Heart right ventricle (tissue), 16 donors: ENCODE results near the gene RMND5B. TPM values are rescaled to one million over a fixed set of nuclear protein-coding genes. Genes with fewer than 3 reads are reported as not detected.
"Not testable (repeated sequence)": the region's sequence is repeated elsewhere in the genome, so short reads cannot be mapped to it uniquely, and the experiment has no call there.

ENCODE experiments used
- ATAC-seq, 8 donors: fragments of 200-7000 bp; cut with Tn5 transposase; one replicate each; pipeline ENCODE4 v1.9.1; 2020; ENCODE audit warnings: mild to moderate bottlenecking in 8 of 8, moderate library complexity in 8 of 8, moderate number of reproducible peaks in 1 of 8
- DNase-seq, 2 donors: peaks; one replicate each; pipeline ENCODE4 v3.0.0-alpha.2; 2020
- H3K27ac ChIP-seq, 10 donors: fragments of 200-600 bp; sonication (generic) in 2 of 10; one replicate each; pipeline versions ENCODE4 v1.5.0 to v1.8.0; 2020 to 2022; ENCODE audit warnings: mild to moderate bottlenecking in 3 of 10
- H3K27me3 ChIP-seq, 7 donors: fragments of 200-600 bp; one replicate each; pipeline ENCODE4 v1.8.0; 2021 to 2022; ENCODE audit warnings: mild to moderate bottlenecking in 2 of 7
- H3K36me3 ChIP-seq, 9 donors: fragments of 200-600 bp; sonication (generic) in 1 of 9; one replicate each; pipeline versions ENCODE4 v1.5.0 to v1.8.0; 2020 to 2022; ENCODE audit warnings: mild to moderate bottlenecking in 2 of 9
- H3K4me1 ChIP-seq, 9 donors: fragments of 200-600 bp; sonication (generic) in 1 of 9; one replicate each; pipeline versions ENCODE4 v1.5.0 to v1.8.0; 2020 to 2022; ENCODE audit warnings: mild to moderate bottlenecking in 4 of 9
- H3K4me3 ChIP-seq, 10 donors: fragments of 200-600 bp; sonication (generic) in 2 of 10; one replicate each; pipeline versions ENCODE4 v1.5.0 to v1.8.0; 2020 to 2022; ENCODE audit warnings: mild to moderate bottlenecking in 7 of 10, moderate library complexity in 2 of 10
- H3K9me3 ChIP-seq, 11 donors: fragments of 200-600 bp in 10 of 11; sonication (generic) in 2 of 11; one replicate each; pipeline versions ENCODE4 v1.5.0 to v1.8.0; 2013 to 2022; ENCODE audit warnings: mild to moderate bottlenecking in 2 of 11, control low read depth in 1 of 11, moderate library complexity in 1 of 11
- WGBS, 2 donors: extraction: QIAGEN DNeasy Blood & Tissue Kit; methylation state at CpG; one replicate each; pipeline ENCODE4 v1.1.7; 2013; ENCODE audit warnings: inconsistent platforms in 1 of 2; 5-methylcytosine and 5-hydroxymethylcytosine counted together
- intact Hi-C, 10 donors: fragments of 100-400 bp; cut with DNase I; formaldehyde crosslinking; loops; one replicate each; pipeline versions ENCODE4 v1.11.1 to v1.14.2; 2022
- polyA plus RNA-seq, 2 donors: library from polyadenylated mRNA; stranded (reverse); fragments of 200-250 nt; gene quantifications; one replicate each; pipeline ENCODE4 v1.2.3, GENCODE V29; 2013
- total RNA-seq, 10 donors: library from RNA; stranded (reverse); fragmentation: NEBNext Ultra II Directional in 3 of 10; extraction: Animal tissue kit (Norgen Biotek cat#: 25700) in 3 of 10; gene quantifications; one replicate each; pipeline versions ENCODE4 v1.2.1 to v1.2.4, GENCODE V29; 2021 to 2023
- TF ChIP-seq, protein P1 (sequence below), 9 donors: fragments of 200-600 bp; sonication (generic) in 2 of 9; IDR thresholded peaks; one replicate each; pipeline versions ENCODE4 v1.5.0 to v1.8.0; 2021 to 2022; ENCODE audit warnings: antibody characterized with exemption in 9 of 9, mild to moderate bottlenecking in 5 of 9, moderate library complexity in 1 of 9
- donor health status: Arrhythmogenic right ventricular cardiomyopathy.
- donor health status: ischemic (EF 13 %, LVEDD 7.1; RV severe dilation, severe dysfunction).
- donor health status: healthy with polysubstance abuse.
- donor health status: DM: no; HTN: yes; CAD: no.
- donor health status: DM: no; HTN: no; CAD: no.
- donor health status: ischemic (EF 25% LVEDD 6.9; RV normal size, moderate dysfunction).
- donor health status: ischemic (EF 25% LVEDD 5.7; RV mildly dilated, moderate dysfunction).
- donor health status: healthy.
- donor health status: DM: yes; HTN: yes; CAD: no.
- donor health status: Ischemic cardiomyopathy.
- donor health status: ischemic (EF 35%, LVEDD 5.7; RV mildly dilated, moderate dysfunction).
- donor health status: nonischemic (EF 11% LVEDD 7.7; RV severe dilation, severe dysfunction).
- donor health status: DM: yes; HTN: yes; CAD: no.
- donor health status: PGD.
- donor health status: ischemic (EF 29% LVEDD 5.4; RV normal size, mild dysfunction).
- donor health status: nonischemic (EF 23%, LVEDD 6.1; RV moderate dilation, normal function).

RMND5B gene
- total and polyA plus RNA-seq, 12 donors = 29.1 to 38.5 (median 32.8) TPM

- H3K36me3 ChIP-seq = no peaks in the 10 kb centered on the region
- H3K9me3 ChIP-seq = no peaks in the 10 kb centered on the region
- peak in 3 of 8 donors; percentile 34 to 51 (median 50) for ATAC-seq
- no peak overlapping the region for H3K4me3 ChIP-seq
- TF ChIP-seq, protein P1, sequence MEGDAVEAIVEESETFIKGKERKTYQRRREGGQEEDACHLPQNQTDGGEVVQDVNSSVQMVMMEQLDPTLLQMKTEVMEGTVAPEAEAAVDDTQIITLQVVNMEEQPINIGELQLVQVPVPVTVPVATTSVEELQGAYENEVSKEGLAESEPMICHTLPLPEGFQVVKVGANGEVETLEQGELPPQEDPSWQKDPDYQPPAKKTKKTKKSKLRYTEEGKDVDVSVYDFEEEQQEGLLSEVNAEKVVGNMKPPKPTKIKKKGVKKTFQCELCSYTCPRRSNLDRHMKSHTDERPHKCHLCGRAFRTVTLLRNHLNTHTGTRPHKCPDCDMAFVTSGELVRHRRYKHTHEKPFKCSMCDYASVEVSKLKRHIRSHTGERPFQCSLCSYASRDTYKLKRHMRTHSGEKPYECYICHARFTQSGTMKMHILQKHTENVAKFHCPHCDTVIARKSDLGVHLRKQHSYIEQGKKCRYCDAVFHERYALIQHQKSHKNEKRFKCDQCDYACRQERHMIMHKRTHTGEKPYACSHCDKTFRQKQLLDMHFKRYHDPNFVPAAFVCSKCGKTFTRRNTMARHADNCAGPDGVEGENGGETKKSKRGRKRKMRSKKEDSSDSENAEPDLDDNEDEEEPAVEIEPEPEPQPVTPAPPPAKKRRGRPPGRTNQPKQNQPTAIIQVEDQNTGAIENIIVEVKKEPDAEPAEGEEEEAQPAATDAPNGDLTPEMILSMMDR (IDR thresholded peaks at IDR 0.05) = peak in 7 of 9 donors; percentile 32 to 46 (median 40)
- DNase-seq = no peak
- intact Hi-C loops = no loop called here
- H3K27ac ChIP-seq = no peak overlapping the region
- WGBS, 2 donors = 81 to 83% methylated on average over 8 of the region's 8 CpGs
- H3K4me1 ChIP-seq = peaks cover 0 to 10% (median 0%) of the 10 kb centered on the region in 9 donors
- H3K27me3 ChIP-seq = peaks cover 0 to 25% (median 16%) of the 10 kb centered on the region in 7 donors
Observed at GRCh38 chr5:178196986-178197385, 66.2 kb downstream of the RMND5B start.

DNA sequence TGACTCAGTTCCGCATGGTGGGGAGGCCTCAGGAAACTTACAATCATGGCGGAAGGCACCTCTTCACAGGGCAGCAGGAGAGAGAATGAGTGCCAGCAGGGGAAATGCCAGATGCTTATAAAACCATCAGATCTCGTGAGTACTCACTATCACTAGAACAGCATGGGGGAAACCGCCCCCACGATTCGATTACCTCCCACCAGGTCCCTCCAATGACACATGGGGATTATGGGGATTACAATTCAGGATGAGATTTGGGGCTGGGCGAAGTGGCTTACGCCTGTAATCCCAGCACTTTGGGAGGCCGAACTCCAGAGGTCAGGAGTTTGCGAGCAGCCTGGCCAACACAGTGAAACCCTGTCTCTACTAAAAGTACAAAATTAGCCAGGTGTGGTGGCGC lies 67.3 kb downstream of the RMND5B start:
- DNase-seq, H3K4me3 ChIP-seq, H3K27ac ChIP-seq, H3K36me3 ChIP-seq, ATAC-seq, intact Hi-C loops, H3K9me3 ChIP-seq: not testable (repeated sequence)
- peaks cover 0 to 12% (median 0%) of the 10 kb centered on the region in 9 donors for H3K4me1 ChIP-seq
- peaks cover 0 to 21% (median 12%) of the 10 kb centered on the region in 7 donors for H3K27me3 ChIP-seq
- 71 to 81% methylated on average over 11 of the region's 11 CpGs for WGBS, 2 donors

DNA sequence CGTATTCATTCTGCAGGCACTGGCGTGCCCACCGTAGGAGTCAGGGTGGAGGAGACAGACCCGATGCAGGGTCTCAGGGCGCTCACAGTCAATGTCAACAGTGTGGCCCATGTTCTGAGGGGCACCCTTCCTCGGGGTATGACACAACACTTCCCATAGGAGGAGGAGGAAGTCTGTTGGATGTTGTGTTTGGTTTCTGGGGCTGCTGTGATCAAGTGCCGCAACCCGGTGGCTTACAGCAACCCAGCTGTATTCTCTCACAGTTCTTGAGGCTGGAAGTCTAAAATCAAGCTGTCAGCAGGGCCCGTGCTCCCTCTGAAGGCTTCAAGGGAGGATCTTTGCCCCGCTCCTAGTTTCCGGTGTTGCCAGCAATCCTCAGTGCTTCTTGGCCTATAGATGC lies 67.9 kb downstream of the RMND5B start:
- Histone ChIP-seq H3K9me3 (no peaks in the 10 kb centered on the region), H3K4me1 (peaks cover 0 to 14% (median 1%) of the 10 kb centered on the region in 9 donors), H3K27me3 (peaks cover 0 to 16% (median 10%) of the 10 kb centered on the region in 7 donors), H3K27ac (no peak overlapping the region), H3K36me3 (no peaks in the 10 kb centered on the region), H3K4me3 (no peak overlapping the region)
- ATAC-seq = no peak
- intact Hi-C loops = no loop called here
- WGBS, 2 donors = 77 to 78% methylated on average over 11 of the region's 11 CpGs
- TF ChIP-seq, protein P1 (IDR thresholded peaks at IDR 0.05) = no peak
- no peak for DNase-seq

GRCh38 chr5:178199581-178200434 lies 69.0 kb downstream of the RMND5B start:
- WGBS, 2 donors = 82% methylated on average over 12 of the region's 12 CpGs

More at GRCh38 chr5:178199581-178200434, 69.0 kb downstream of the RMND5B start:
- Histone ChIP-seq H3K27ac (no peak overlapping the region), H3K4me1 (peaks cover 0 to 9% (median 3%) of the 10 kb centered on the region in 9 donors), H3K36me3 (no peaks in the 10 kb centered on the region), H3K27me3 (peaks cover 0 to 5% (median 0%) of the 10 kb centered on the region in 7 donors), H3K4me3 (no peak overlapping the region), H3K9me3 (no peaks in the 10 kb centered on the region)
- TF ChIP-seq, protein P1 (IDR thresholded peaks at IDR 0.05) = no peak
- DNase-seq = no peak
- ATAC-seq = no peak
- intact Hi-C loops = no loop called here

Other genes with a start within 250 kb of the RMND5B start
- not detected for gene PROP1, start 134.8 kb upstream of the RMND5B start, total RNA-seq
- gene PROP1, start 134.8 kb upstream of the RMND5B start, polyA plus RNA-seq = not detected
- 1 to 10 TPM; 1.1 to 5.5 (median 2.5) TPM for gene N4BP3, start 17.5 kb upstream of the RMND5B start, total RNA-seq
- gene N4BP3, start 17.5 kb upstream of the RMND5B start, polyA plus RNA-seq = 1 to 10 TPM; 2.9 to 3.4 TPM
- gene NHP2, start 22.9 kb downstream of the RMND5B start, total RNA-seq = 10 to 100 TPM; 66.7 to 95.8 (median 74.5) TPM
- 100 to 1,000 TPM in 1 of 2 donors, 10 to 100 TPM in 1; 59.8 to 272 TPM for gene NHP2, start 22.9 kb downstream of the RMND5B start, polyA plus RNA-seq
- gene GMCL2, start 56.4 kb downstream of the RMND5B start, total RNA-seq = not detected
- not detected for gene GMCL2, start 56.4 kb downstream of the RMND5B start, polyA plus RNA-seq
- 100 to 1,000 TPM in 2 of 10 donors, 10 to 100 TPM in 8; 70.8 to 132 (median 81.4) TPM for gene HNRNPAB, start 73.5 kb downstream of the RMND5B start, total RNA-seq
- 100 to 1,000 TPM in 1 of 2 donors, 10 to 100 TPM in 1; 84.6 to 140 TPM for gene HNRNPAB, start 73.5 kb downstream of the RMND5B start, polyA plus RNA-seq
- gene PHYKPL, start 101.8 kb downstream of the RMND5B start, total RNA-seq = 10 to 100 TPM; 30.5 to 50.6 (median 37.3) TPM
- 10 to 100 TPM; 24.8 to 59.8 TPM for gene PHYKPL, start 101.8 kb downstream of the RMND5B start, polyA plus RNA-seq